SK-N-SH (cell line): ENCODE results near the gene SHISA8. TPM values are rescaled to one million over a fixed set of nuclear protein-coding genes. Genes with fewer than 3 reads are reported as not detected.

Experiments used
- CTCF ChIA-PET: fragments of 300-600, 350-600 bp; formaldehyde crosslinking; extraction: SDS; loops from one replicate; lab custom pipeline; 2021; lab: Yijun Ruan, JAX
- POLR2A ChIA-PET: fragments of 350-600 bp; sonication (Branson Sonifier 250); formaldehyde crosslinking; extraction: SDS; loops from one replicate; lab custom pipeline; 2020; ENCODE audit warnings: antibody characterized with exemption, inconsistent platforms; lab: Yijun Ruan, JAX
- DNase-seq: peaks from one replicate; pipeline ENCODE4 v3.0.0; 2012
- H2AFZ ChIP-seq: fragments of 200-600 bp; sonication (generic); 2 replicates; pipeline ENCODE4 v1.8.1; 2016; ENCODE audit warnings: antibody characterized with exemption, mild to moderate bottlenecking, low read depth
- H3F3A ChIP-seq: fragments of 200-600 bp; sonication (generic); replicated peaks from 2 replicates; pipeline ENCODE3; 2016; ENCODE audit warnings: antibody characterized with exemption, mild to moderate bottlenecking; ENCODE audit not compliant: insufficient read depth
- H3K27ac ChIP-seq, 2 experiments: fragments of 200-500 bp in 1 of 2; fragments of 200-600 bp in 1 of 2; sonication (Bioruptor generic) in 1 of 2; sonication (generic), shearing (Covaris generic) in 1 of 2; 2 replicates each; pipeline versions ENCODE4 v1.5.1 to v1.6.1; 2014 to 2016; ENCODE audit warnings: low read depth in 2 of 2, inconsistent platforms in 1 of 2, low read length in 1 of 2, mild to moderate bottlenecking in 1 of 2, mixed read lengths in 1 of 2
- H3K27me3 ChIP-seq: fragments of 200-600 bp; sonication (generic), shearing (Covaris generic); 2 replicates; pipeline ENCODE4 v1.6.1; 2016; ENCODE audit warnings: mixed run types; ENCODE audit not compliant: insufficient read depth
- H3K36me3 ChIP-seq, 2 experiments: fragments of 200-500 bp in 1 of 2; fragments of 200-600 bp in 1 of 2; sonication (Bioruptor generic) in 1 of 2; sonication (generic) in 1 of 2; replicated peaks in 1 of 2; 2 replicates each; pipeline versions ENCODE3 to v1.5.1; 2014 to 2016; ENCODE audit warnings: low read length in 1 of 2, mild to moderate bottlenecking in 1 of 2; ENCODE audit not compliant: insufficient read depth in 2 of 2, control insufficient read depth in 1 of 2
- H3K4me1 ChIP-seq, 2 experiments: fragments of 200-500 bp in 1 of 2; fragments of 200-600 bp in 1 of 2; sonication (Bioruptor generic) in 1 of 2; sonication (generic), shearing (Covaris generic) in 1 of 2; 2 replicates each; pipeline versions ENCODE4 v1.5.1 to v1.6.1; 2014 to 2016; ENCODE audit warnings: low read depth in 1 of 2, low read length in 1 of 2, mixed run types in 1 of 2; ENCODE audit not compliant: insufficient read depth in 2 of 2, control insufficient read depth in 1 of 2
- H3K4me2 ChIP-seq: fragments of 200-600 bp; sonication (generic), shearing (Covaris generic); 2 replicates; pipeline ENCODE4 v1.6.1; 2017; ENCODE audit warnings: mixed run types
- H3K4me3 ChIP-seq, 2 experiments: fragments of 200-500 bp in 1 of 2; fragments of 200-600 bp in 1 of 2; sonication (Bioruptor generic) in 1 of 2; sonication (generic), shearing (Covaris generic) in 1 of 2; 2 replicates each; pipeline versions ENCODE4 v1.5.1 to v1.8.1; 2014 to 2016; ENCODE audit warnings: low read depth in 2 of 2, inconsistent platforms in 1 of 2, low read length in 1 of 2, mild to moderate bottlenecking in 1 of 2, mixed read lengths in 1 of 2, moderate library complexity in 1 of 2
- H3K79me2 ChIP-seq: fragments of 200-600 bp; sonication (generic); 2 replicates; pipeline ENCODE4 v1.8.1; 2017; ENCODE audit warnings: mild to moderate bottlenecking; ENCODE audit not compliant: insufficient read depth
- H3K9ac ChIP-seq: fragments of 200-600 bp; sonication (generic); 2 replicates; pipeline ENCODE4 v1.6.1; 2017; ENCODE audit warnings: mixed run types
- H3K9me2 ChIP-seq: fragments of 200-600 bp; sonication (generic); 2 replicates; pipeline ENCODE4 v1.6.1; 2017; ENCODE audit warnings: mixed run types
- H3K9me3 ChIP-seq: fragments of 200-600 bp; sonication (generic); 2 replicates; pipeline ENCODE4 v1.6.1; 2017; ENCODE audit warnings: mixed run types, mild to moderate bottlenecking, moderate library complexity
- H4K20me1 ChIP-seq: fragments of 200-600 bp; sonication (generic); 2 replicates; pipeline ENCODE4 v1.6.1; 2017; ENCODE audit warnings: mild to moderate bottlenecking, mixed run types; ENCODE audit not compliant: insufficient read depth
- CTCF ChIP-seq: fragments of 200-600 bp; sonication (generic); IDR thresholded peaks from 2 replicates; pipeline ENCODE4 v1.6.1; 2017; ENCODE audit warnings: antibody characterized with exemption, mild to moderate bottlenecking, moderate library complexity
- ELF1 ChIP-seq: IDR thresholded peaks from 2 replicates; pipeline ENCODE4 v1.4.0; 2012
- EZH2phosphoT487 ChIP-seq: fragments of 200-600 bp; sonication (generic); IDR thresholded peaks from 2 replicates; pipeline ENCODE4 v1.6.1; 2017; ENCODE audit warnings: low read depth, mixed run types, mild to moderate bottlenecking, antibody characterized with exemption, moderate library complexity, borderline replicate concordance
- FOXM1 ChIP-seq: IDR thresholded peaks from 2 replicates; pipeline ENCODE4 v1.4.0; 2012; ENCODE audit warnings: low read depth, mild to moderate bottlenecking
- GABPA ChIP-seq: IDR thresholded peaks from 2 replicates; pipeline ENCODE4 v1.4.0; 2012; ENCODE audit warnings: low read depth, mild to moderate bottlenecking
- JUND ChIP-seq: IDR thresholded peaks from 2 replicates; pipeline ENCODE4 v1.4.0; 2012
- MEF2A ChIP-seq: IDR thresholded peaks from 2 replicates; pipeline ENCODE4 v1.4.0; 2012; ENCODE audit warnings: low read depth, borderline replicate concordance
- NRF1 ChIP-seq: IDR thresholded peaks from 2 replicates; pipeline ENCODE4 v1.6.1; 2012; ENCODE audit warnings: low read depth, mild to moderate bottlenecking, low read length
- POLR2AphosphoS5 ChIP-seq: IDR thresholded peaks from 2 replicates; pipeline ENCODE4 v1.6.1; 2012; ENCODE audit warnings: low read depth, low read length
- RAD21 ChIP-seq: IDR thresholded peaks from 2 replicates; pipeline ENCODE4 v1.6.1; 2012; ENCODE audit warnings: mild to moderate bottlenecking, low read length
- RCOR1 ChIP-seq: fragments of 150-350 bp; IDR thresholded peaks from 2 replicates; pipeline ENCODE4 v1.6.1; 2017; ENCODE audit warnings: antibody characterized with exemption, low read length
- REST ChIP-seq: IDR thresholded peaks from 2 replicates; pipeline ENCODE4 v1.6.1; 2012; ENCODE audit warnings: mild to moderate bottlenecking, low read depth, low read length, moderate library complexity
- RXRA ChIP-seq: IDR thresholded peaks from 2 replicates; pipeline ENCODE4 v1.4.0; 2012; ENCODE audit warnings: low read depth, mild to moderate bottlenecking, borderline replicate concordance
- SMC3 ChIP-seq: IDR thresholded peaks from 2 replicates; pipeline ENCODE4 v1.6.1; 2012; ENCODE audit warnings: low read depth, low read length, improper control_type of control experiment
- TEAD4 ChIP-seq: IDR thresholded peaks from 2 replicates; pipeline ENCODE4 v1.4.0; 2012; ENCODE audit warnings: mild to moderate bottlenecking, borderline replicate concordance; ENCODE audit not compliant: insufficient read depth
- USF1 ChIP-seq: IDR thresholded peaks from 2 replicates; pipeline ENCODE4 v1.4.0; 2012; ENCODE audit warnings: low read depth, borderline replicate concordance
- YY1 ChIP-seq: IDR thresholded peaks from 2 replicates; pipeline ENCODE4 v1.4.0; 2012; ENCODE audit warnings: low read depth, mild to moderate bottlenecking
- WGBS: methylation state at CpG from one replicate; pipeline ENCODE4 v1.1.6; 2017; ENCODE audit warnings: low lambda C conversion rate; 5-methylcytosine and 5-hydroxymethylcytosine counted together
- polyA plus RNA-seq, 3 experiments: library from polyadenylated mRNA; depleted of rRNA; stranded (reverse); fragments of >200 nt; gene quantifications; 2 replicates each; pipeline ENCODE4 v1.2.3, GENCODE V29; 2012
- TF ChIP-seq, protein P1 (sequence below): fragments of 150-350 bp; IDR thresholded peaks from 2 replicates; pipeline ENCODE4 v1.6.1; 2017; ENCODE audit warnings: antibody characterized with exemption, low read length, low read depth, borderline replicate concordance

Gene SHISA8
- polyA plus RNA-seq, 1 of the 3 experiments (the other 2 are of a cell fraction): not detected

GRCh38 chr22:41888627-41889200 lies 26.2 kb downstream of the SHISA8 start (continued):
- TF ChIP-seq REST: no peak

DNA sequence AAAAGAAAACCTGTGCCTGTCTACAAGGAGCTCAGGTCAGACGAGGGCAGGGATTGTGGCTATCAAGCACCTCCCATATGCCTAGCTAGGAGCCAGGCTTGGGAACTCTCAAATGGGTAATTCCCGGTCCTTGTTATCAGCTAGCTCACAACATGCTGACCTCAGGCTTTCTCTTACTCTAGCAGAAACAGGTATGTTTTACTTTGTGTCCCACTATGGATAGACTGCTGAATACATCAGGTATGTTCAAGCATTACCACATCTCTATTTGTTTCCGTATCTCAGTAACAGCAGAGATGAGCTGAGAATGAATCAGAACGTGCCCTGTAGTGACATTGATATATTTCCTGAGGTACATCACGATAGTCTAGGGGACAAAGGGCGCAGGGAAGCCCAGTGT lies 29.4 kb downstream of the SHISA8 start:
- Histone ChIP-seq H3F3A (no peaks in the 10 kb centered on the region), H3K9ac (no peak overlapping the region), H3K9me3 (no peaks in the 10 kb centered on the region), H3K4me1 (no peaks in the 10 kb centered on the region), H2AFZ (no peak overlapping the region), H3K79me2 (no peaks in the 10 kb centered on the region), H3K4me3 (no peak overlapping the region), H3K4me2 (no peak overlapping the region), H4K20me1 (no peaks in the 10 kb centered on the region), H3K27me3 (no peaks in the 10 kb centered on the region), H3K36me3 (peaks cover 0 to 9% of the 10 kb centered on the region in 2 experiments), H3K9me2 (no peaks in the 10 kb centered on the region), H3K27ac (no peak overlapping the region)
- DNase-seq: no peak
- WGBS: 75% methylated on average over 4 of the region's 6 CpGs
- CTCF ChIA-PET: no interaction called here
- POLR2A ChIA-PET: interaction anchor here (0.6 kb wide), 1 partner anchor 47 kb away, joined by 3 read pairs; no protein-coding TSS in a partner anchor
- TF ChIP-seq REST (no peak), ELF1 (no peak), NRF1 (no peak), YY1 (no peak), TEAD4 (no peak), RXRA (no peak), RCOR1 (no peak), POLR2AphosphoS5 (no peak), SMC3 (no peak), EZH2phosphoT487 (no peak), CTCF (no peak), RAD21 (no peak), GABPA (no peak), JUND (no peak), FOXM1 (no peak), USF1 (no peak), MEF2A (no peak)
- TF ChIP-seq, protein P1, sequence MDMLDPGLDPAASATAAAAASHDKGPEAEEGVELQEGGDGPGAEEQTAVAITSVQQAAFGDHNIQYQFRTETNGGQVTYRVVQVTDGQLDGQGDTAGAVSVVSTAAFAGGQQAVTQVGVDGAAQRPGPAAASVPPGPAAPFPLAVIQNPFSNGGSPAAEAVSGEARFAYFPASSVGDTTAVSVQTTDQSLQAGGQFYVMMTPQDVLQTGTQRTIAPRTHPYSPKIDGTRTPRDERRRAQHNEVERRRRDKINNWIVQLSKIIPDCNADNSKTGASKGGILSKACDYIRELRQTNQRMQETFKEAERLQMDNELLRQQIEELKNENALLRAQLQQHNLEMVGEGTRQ: no peak
